Activated CD8-positive, alpha-beta memory T cell treated with anti-CD3 and anti-CD28 coated beads, Interleukin-2, amount 10 ng/mL, durations not matched to agents 7 days and 5 days (primary cell): Measurements from ENCODE around the gene PHTF1. TPM values are rescaled to one million over a fixed set of nuclear protein-coding genes. Genes with fewer than 3 reads are reported as not detected.

Experiments used
- ATAC-seq: fragments of 150-1000 bp; cut with Tn5 transposase; one replicate; pipeline ENCODE4 v1.10.0; 2021; ENCODE audit warnings: moderate library complexity
- CTCF ChIA-PET: fragments of 350-600 bp; sonication (Branson Sonifier 250); formaldehyde crosslinking; loops from one replicate; lab custom pipeline; 2021; ENCODE audit warnings: antibody characterized with exemption; lab: Charles Lee
- DNase-seq: peaks from one replicate; pipeline ENCODE4 v3.0.0-alpha.2; 2020
- H3K27ac Mint-ChIP-seq: one replicate; pipeline ENCODE4 v1.8.0; 2021; ENCODE audit warnings: mild to moderate bottlenecking, mixed read lengths
- H3K27me3 Mint-ChIP-seq: one replicate; pipeline ENCODE4 v1.8.0; 2021; ENCODE audit warnings: mixed read lengths
- H3K36me3 Mint-ChIP-seq: one replicate; pipeline ENCODE4 v1.8.0; 2021; ENCODE audit warnings: mild to moderate bottlenecking, mixed read lengths
- H3K4me1 Mint-ChIP-seq: one replicate; pipeline ENCODE4 v1.8.0; 2021; ENCODE audit warnings: mixed read lengths
- H3K4me3 Mint-ChIP-seq: one replicate; pipeline ENCODE4 v1.8.0; 2021; ENCODE audit warnings: mild to moderate bottlenecking, moderate library complexity, mixed read lengths
- H3K9me3 Mint-ChIP-seq: one replicate; pipeline ENCODE4 v1.8.0; 2022; ENCODE audit warnings: low read depth, mixed read lengths
- total RNA-seq, 2 experiments: library from RNA; stranded (reverse); gene quantifications; one replicate each; pipeline ENCODE4 v1.2.3, GENCODE V29; 2021

The PHTF1 gene
- total RNA-seq: 10 to 100 TPM; 27.8 to 30.4 TPM

GRCh38 chr1:113759333-113760101, at the start of gene PHTF1:
PHTF1 (minus strand) TSS chr1:113759486; CDS start chr1:113758703, 783 bp downstream.
- ATAC-seq: peak; percentile 88
- CTCF ChIA-PET: interaction anchor here (0.7 to 2.2 kb wide), 16 partner anchors 8 to 181 kb away, joined by 3 to 11 read pairs (median 4); partner anchors contain the start of gene HIPK1
- peak within 1 kb of the TSS; percentile 93 for H3K27ac Mint-ChIP-seq
- peaks cover 36% of the 10 kb centered on the region for H3K4me1 Mint-ChIP-seq
- H3K36me3 Mint-ChIP-seq: peaks cover 31% of the 10 kb centered on the region
- H3K4me3 Mint-ChIP-seq: peak within 1 kb of the TSS; percentile 89
- DNase-seq: peak; percentile 80
- H3K27me3 Mint-ChIP-seq: no peaks in the 10 kb centered on the region
- no peaks in the 10 kb centered on the region for H3K9me3 Mint-ChIP-seq

- Mint-ChIP-seq H3K36me3 (peaks cover 35% of the 10 kb centered on the region), H3K27ac (peak overlapping the region; percentile 26), H3K4me1 (peaks cover 45% of the 10 kb centered on the region), H3K4me3 (peak overlapping the region; percentile 83), H3K9me3 (no peaks in the 10 kb centered on the region), H3K27me3 (no peaks in the 10 kb centered on the region)
- ATAC-seq (no peak), DNase-seq (no peak)
- CTCF ChIA-PET: interaction anchor here (1.1 kb wide), 1 partner anchor 49 kb away, joined by 4 read pairs; no protein-coding TSS in a partner anchor
These were observed 49.3 kb upstream of the PHTF1 start for GRCh38 chr1:113808450-113809195.

DNA sequence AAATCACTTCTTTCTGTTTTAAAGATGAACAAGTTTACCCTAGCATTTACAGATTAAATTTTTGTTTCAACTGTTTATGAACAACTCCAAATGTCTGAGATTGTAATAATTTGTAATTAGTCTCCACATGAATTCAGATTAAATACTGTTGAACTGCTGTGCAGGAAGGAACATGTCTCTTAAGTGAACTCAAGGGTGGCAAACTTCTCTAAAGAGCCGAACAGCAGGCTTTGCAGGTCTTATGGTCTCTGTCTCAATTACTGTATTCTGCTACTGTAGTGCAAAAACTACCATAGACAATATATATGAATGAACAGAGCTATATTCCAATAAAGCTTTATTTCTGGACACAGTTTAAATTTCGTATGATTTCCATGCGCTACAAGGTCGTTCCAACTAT, 46.4 kb upstream of the PHTF1 start:
- DNase-seq (no peak), ATAC-seq (no peak)
- Mint-ChIP-seq H3K4me1 (peaks cover 61% of the 10 kb centered on the region), H3K27me3 (no peaks in the 10 kb centered on the region), H3K4me3 (no peak overlapping the region), H3K36me3 (peaks cover 41% of the 10 kb centered on the region), H3K9me3 (peaks cover 2% of the 10 kb centered on the region), H3K27ac (no peak overlapping the region)
- CTCF ChIA-PET: interaction anchor here (0.6 to 1.2 kb wide), 4 partner anchors 11 to 46 kb away, joined by 3 to 6 read pairs (median 5); no protein-coding TSS in a partner anchor

- ATAC-seq (no peak), DNase-seq (no peak)
- H3K4me3 Mint-ChIP-seq: no peak overlapping the region
- peaks cover 41% of the 10 kb centered on the region for H3K36me3 Mint-ChIP-seq
- H3K27ac Mint-ChIP-seq: no peak overlapping the region
- H3K9me3 Mint-ChIP-seq: peaks cover 2% of the 10 kb centered on the region
- H3K4me1 Mint-ChIP-seq: peaks cover 63% of the 10 kb centered on the region
- CTCF ChIA-PET: interaction anchor here (0.6 to 1.2 kb wide), 4 partner anchors 11 to 45 kb away, joined by 3 to 6 read pairs (median 5); no protein-coding TSS in a partner anchor
- no peaks in the 10 kb centered on the region for H3K27me3 Mint-ChIP-seq
These were observed 45.9 kb upstream of the PHTF1 start for GRCh38 chr1:113805256-113805531.

DNA sequence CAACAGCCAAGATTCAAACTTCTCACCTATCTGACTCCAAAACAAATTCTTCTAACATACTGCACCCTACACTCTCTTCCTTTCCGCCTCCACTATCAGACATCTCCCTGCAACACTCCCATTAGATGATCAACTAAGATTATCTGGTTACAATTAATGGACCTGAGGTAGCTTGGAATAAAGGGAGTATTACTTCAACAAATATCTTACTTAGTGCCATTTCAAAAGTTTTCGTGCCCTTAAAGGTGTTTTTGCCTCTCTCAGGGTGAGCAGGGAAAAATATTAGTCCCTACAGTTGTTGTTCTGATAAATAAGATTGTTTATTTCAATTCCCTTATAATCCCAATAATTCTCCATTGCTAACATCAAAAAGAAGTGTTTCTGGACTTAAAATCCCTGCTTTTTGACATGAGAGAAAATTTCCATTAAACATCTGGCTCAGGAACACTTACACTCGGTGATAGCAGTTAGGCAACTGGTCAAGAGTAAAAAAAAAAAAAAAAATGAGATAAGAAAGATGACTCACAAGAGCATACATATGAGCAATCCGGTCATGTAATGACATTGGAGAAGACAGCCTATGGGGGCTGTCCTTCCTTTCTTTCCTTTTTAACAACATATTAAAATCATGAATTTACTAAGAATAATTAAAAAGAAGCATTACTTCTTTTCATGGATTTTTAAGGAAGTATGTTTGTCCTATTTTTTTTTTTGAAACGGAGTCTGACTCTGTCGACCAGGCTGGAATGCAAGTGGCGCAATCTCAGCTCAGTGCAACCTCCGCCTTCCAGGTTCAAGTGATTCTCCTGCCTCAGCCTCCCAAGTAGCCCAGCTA, 45.4 kb upstream of the PHTF1 start:
- no peak for ATAC-seq
- peaks cover 41% of the 10 kb centered on the region for H3K36me3 Mint-ChIP-seq
- peaks cover 58% of the 10 kb centered on the region for H3K4me1 Mint-ChIP-seq
- CTCF ChIA-PET: interaction anchor here (0.7 to 1.2 kb wide), 5 partner anchors 10 to 1104 kb away, joined by 3 to 6 read pairs (median 4); no protein-coding TSS in a partner anchor
- H3K4me3 Mint-ChIP-seq: no peak overlapping the region
- peaks cover 2% of the 10 kb centered on the region for H3K9me3 Mint-ChIP-seq
- no peak overlapping the region for H3K27ac Mint-ChIP-seq
- DNase-seq: no peak
- no peaks in the 10 kb centered on the region for H3K27me3 Mint-ChIP-seq

GRCh38 chr1:113802367-113803007, 43.2 kb upstream of the PHTF1 start:
- Mint-ChIP-seq H3K36me3 (peaks cover 42% of the 10 kb centered on the region), H3K27ac (peak overlapping the region; percentile 23), H3K27me3 (no peaks in the 10 kb centered on the region), H3K4me1 (peaks cover 50% of the 10 kb centered on the region), H3K4me3 (no peak overlapping the region), H3K9me3 (peaks cover 2% of the 10 kb centered on the region)
- DNase-seq: no peak
- CTCF ChIA-PET: interaction anchor here (2.0 kb wide), 1 partner anchor 8 kb away, joined by 5 read pairs; no protein-coding TSS in a partner anchor
- peak; percentile 47 for ATAC-seq

DNA sequence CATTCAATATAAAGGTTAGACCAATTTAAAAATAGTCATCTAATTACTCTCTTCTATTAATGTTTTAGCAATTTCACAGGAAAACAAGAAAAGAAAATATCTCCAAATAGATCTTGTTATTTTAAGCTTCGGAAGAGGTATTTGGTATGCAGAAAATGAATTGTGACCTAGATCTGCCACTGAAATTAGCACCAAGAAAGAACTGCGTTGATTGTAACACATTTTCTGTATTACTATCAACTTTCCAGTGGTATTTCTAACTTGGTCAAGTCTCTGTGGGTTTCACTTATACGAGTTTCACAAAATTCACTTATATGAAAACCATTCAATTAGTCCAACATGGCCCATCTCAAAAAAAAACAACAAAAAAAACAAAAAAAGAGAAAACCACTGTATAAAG, 41.2 kb upstream of the PHTF1 start:
- H3K27me3 Mint-ChIP-seq: no peaks in the 10 kb centered on the region
- H3K36me3 Mint-ChIP-seq: peaks cover 45% of the 10 kb centered on the region
- DNase-seq (no peak), ATAC-seq (no peak)
- no peak overlapping the region for H3K4me3 Mint-ChIP-seq
- peaks cover 2% of the 10 kb centered on the region for H3K9me3 Mint-ChIP-seq
- CTCF ChIA-PET: interaction anchor here (0.9 to 2.0 kb wide), 2 partner anchors 10 to 728 kb away, joined by 3 to 5 read pairs; partner anchors contain the start of gene LRIG2
- peaks cover 44% of the 10 kb centered on the region for H3K4me1 Mint-ChIP-seq
- H3K27ac Mint-ChIP-seq: no peak overlapping the region

GRCh38 chr1:113797472-113797871, 38.2 kb upstream of the PHTF1 start:
- peaks cover 42% of the 10 kb centered on the region for H3K4me1 Mint-ChIP-seq
- H3K9me3 Mint-ChIP-seq: no peaks in the 10 kb centered on the region
- CTCF ChIA-PET: interaction anchor here (0.8 to 1.7 kb wide), 2 partner anchors 10 to 38 kb away, joined by 4 to 5 read pairs; partner anchors contain the start of gene PHTF1
- peaks cover 48% of the 10 kb centered on the region for H3K36me3 Mint-ChIP-seq
- no peak for ATAC-seq
- H3K27ac Mint-ChIP-seq: no peak overlapping the region
- no peak overlapping the region for H3K4me3 Mint-ChIP-seq
- no peak for DNase-seq
- no peaks in the 10 kb centered on the region for H3K27me3 Mint-ChIP-seq

DNA sequence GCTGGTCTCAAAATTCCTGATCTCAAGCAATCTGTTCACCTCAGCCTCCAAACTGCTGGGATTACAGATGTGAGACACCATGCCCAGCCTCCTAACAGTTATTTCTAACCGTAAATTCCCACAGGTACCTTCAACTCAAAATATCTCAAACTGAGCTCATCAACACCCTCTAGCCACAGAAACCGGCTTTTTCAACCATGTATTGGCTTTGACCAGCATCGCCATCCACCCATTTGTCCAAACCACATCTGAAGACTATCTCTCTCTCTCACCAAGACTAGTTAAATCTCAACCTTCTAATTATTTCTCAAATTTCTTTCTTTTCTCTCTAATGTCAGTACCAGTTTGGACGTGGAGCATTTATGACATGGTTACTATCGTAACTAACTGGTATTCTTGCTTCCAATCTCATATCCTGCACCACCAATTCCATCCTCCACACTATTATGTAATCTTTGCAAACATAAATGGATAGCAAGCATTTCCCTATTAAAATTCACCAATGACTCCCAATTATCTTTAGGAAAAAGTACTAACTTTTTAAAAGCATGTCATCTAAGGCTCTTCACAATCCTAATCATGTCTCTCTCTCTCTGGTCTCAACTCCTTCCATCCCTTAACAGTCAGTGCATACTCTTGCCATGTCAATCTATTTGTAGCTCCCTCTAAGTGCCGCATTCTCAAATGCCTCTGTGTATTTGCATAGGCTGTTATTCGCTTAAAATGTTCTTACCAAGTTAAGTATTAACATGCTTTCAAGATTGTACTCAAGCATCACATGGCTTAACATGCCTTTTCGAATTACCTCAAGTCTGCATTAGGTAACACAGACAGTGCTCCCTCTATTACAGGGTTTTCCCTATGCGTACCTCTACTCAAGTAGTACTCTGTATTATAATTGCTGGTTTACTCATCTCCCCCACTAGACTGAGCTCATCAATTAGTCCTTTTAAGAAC, 34.9 kb upstream of the PHTF1 start:
- peaks cover 29% of the 10 kb centered on the region for H3K4me1 Mint-ChIP-seq
- CTCF ChIA-PET: interaction anchor here (1.1 kb wide), 1 partner anchor 11 kb away, joined by 6 read pairs; no protein-coding TSS in a partner anchor
- no peaks in the 10 kb centered on the region for H3K27me3 Mint-ChIP-seq
- H3K4me3 Mint-ChIP-seq: no peak overlapping the region
- DNase-seq: no peak
- ATAC-seq: no peak
- no peaks in the 10 kb centered on the region for H3K9me3 Mint-ChIP-seq
- peaks cover 58% of the 10 kb centered on the region for H3K36me3 Mint-ChIP-seq
- no peak overlapping the region for H3K27ac Mint-ChIP-seq

DNA sequence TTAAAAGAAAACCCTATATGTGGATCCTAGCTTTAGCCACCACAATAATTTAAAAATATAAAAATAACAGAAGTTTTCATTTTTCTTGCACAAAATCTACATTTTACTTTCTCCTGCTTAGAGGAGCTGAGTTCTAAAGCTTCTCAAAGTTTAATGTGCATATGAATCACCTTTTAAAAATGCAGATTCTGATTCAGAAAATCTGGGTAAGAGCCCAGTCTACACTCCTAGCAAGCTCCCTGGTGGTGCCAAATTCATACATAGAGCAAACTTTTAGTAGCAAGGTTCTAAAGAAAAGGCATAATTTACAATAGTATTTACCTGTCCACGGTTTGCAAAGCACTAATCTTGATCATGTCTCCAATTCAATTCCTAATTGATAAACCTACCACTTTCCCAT, 33.7 kb upstream of the PHTF1 start:
- Mint-ChIP-seq H3K9me3 (no peaks in the 10 kb centered on the region), H3K4me1 (peaks cover 27% of the 10 kb centered on the region), H3K4me3 (no peak overlapping the region), H3K27ac (no peak overlapping the region), H3K27me3 (no peaks in the 10 kb centered on the region), H3K36me3 (peaks cover 61% of the 10 kb centered on the region)
- CTCF ChIA-PET: interaction anchor here (0.8 kb wide), 1 partner anchor 9 kb away, joined by 3 read pairs; no protein-coding TSS in a partner anchor
- DNase-seq (no peak), ATAC-seq (no peak)

- Mint-ChIP-seq H3K4me1 (peaks cover 31% of the 10 kb centered on the region), H3K27me3 (no peaks in the 10 kb centered on the region)
- CTCF ChIA-PET: interaction anchor here (0.8 to 1.3 kb wide), 2 partner anchors 9 to 26 kb away, joined by 3 read pairs; no protein-coding TSS in a partner anchor
These were observed 33.2 kb upstream of the PHTF1 start for GRCh38 chr1:113792471-113792870.

More at GRCh38 chr1:113792471-113792870, 33.2 kb upstream of the PHTF1 start:
- peak overlapping the region; percentile 71 for H3K27ac Mint-ChIP-seq
- ATAC-seq (peak; percentile 39), DNase-seq (no peak)
- H3K9me3 Mint-ChIP-seq: no peaks in the 10 kb centered on the region
- H3K4me3 Mint-ChIP-seq: no peak overlapping the region
- peaks cover 60% of the 10 kb centered on the region for H3K36me3 Mint-ChIP-seq
